ENCODE results near the gene MEI4.
"Not testable (repeated sequence)": the region's sequence is repeated elsewhere in the genome, so short reads cannot be mapped to it uniquely, and the experiment has no call there.

The MEI4 gene

DNA sequence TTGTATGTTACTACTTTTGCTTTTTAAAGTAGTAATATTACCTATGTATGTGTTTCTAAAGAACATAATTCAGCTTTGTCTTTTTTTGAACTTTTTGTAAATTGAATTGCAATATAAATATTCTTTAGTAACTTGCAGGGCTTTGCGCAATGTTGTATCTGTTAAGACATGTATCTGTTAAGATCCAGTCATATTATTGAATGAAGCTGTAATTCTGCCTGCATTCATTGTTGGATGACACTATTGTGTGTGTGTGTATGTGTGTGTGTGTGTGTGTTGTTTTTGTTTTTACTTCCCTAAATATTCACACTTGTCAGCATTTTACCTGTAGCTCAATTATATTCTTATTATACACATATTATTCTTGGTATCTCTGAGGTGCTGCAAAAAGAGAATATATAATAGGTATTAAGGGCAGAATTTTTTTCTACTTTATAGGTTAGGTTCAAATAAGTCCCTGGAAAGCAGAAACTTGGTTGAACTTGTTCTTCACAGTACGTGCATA is 164.0 kb downstream of the MEI4 start:
- no peak for DNase-seq

GRCh38 chr6:77822265-77822664 is 169.4 kb downstream of the MEI4 start:
- no peak for DNase-seq

- DNase-seq = no peak
Observed at GRCh38 chr6:77825204-77825603, 172.4 kb downstream of the MEI4 start.

GRCh38 chr6:77829736-77830135 is 176.9 kb downstream of the MEI4 start:
- DNase-seq = no peak

DNA sequence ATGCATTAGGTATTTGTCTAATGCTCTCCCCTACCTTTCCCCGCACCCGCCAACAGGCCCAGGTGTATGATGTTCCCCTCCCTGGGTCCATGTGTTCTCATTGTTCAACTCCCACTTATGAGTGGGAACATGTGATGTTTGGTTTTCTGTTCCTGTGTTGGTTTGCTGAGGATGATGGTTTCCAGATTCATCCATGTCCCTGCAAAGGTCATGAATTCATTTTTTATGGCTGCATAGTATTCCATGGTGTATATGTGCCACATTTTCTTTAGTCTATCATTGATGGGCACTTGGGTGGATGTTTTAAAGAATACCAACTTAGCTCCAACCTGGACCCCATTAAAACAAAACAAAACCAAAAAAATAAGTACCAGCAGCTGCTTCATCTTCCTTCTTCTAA is 180.9 kb downstream of the MEI4 start:
- not testable (repeated sequence) for DNase-seq

DNA sequence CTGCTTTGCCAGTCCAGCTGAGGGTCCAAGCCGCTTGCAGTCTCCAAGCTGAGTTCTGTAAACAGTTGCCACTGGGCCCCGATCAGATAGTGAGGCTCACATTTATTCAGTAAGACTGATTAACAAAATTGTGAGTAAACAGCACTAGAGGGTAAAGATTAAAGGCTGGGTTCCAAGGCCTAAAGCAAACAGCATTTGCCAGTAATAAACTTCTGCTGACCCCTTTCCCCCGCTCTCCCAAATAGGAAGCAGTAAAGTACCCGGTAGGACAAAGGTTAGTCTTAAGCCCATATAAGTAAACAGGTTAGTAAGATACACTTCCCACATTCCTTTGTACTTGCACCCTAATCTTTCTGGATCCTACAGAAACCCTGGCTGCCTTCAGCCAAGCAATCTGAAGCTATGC is 181.8 kb downstream of the MEI4 start:
- DNase-seq = no peak

DNA sequence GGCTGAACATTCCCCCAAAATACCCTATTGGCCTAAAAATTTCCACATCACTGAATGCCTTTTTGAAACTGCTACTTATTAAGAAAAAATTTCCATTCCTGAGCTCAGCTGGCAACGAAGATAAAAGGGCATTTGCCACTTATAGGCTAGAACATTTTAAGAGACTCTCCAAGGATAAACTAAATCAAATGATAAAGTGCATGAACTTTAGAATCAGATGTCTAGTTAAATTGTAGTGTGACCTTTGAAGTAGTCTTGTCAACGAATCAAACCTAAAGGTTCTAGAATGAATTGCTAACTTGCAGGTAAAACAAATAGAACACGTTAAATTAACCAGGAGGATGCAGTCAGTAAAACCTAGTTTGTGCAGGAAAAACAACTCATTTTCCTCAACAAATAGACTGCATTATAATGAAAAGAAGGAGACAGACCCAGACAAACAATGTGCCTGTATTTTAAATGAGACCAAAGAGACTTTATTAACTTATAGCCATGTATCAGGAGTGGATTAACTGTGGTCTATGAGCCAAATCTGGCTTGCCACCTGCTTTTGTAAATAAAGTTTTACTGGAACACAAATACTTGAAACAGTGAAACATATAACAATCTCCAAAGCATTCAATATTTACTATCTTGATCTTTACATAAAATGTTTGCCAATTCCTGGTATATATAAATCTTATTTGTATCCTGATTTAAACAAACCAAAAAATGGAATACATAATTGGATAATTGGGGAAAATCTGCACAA is 184.4 kb downstream of the MEI4 start:
- no peak for DNase-seq

- DNase-seq = no peak
Observed at GRCh38 chr6:77839292-77839691, 186.5 kb downstream of the MEI4 start.

- DNase-seq = no peak
Observed at GRCh38 chr6:77844822-77845221, 192.0 kb downstream of the MEI4 start.

- DNase-seq = no peak
Observed at GRCh38 chr6:77853401-77853800, 200.6 kb downstream of the MEI4 start.

GRCh38 chr6:77856391-77856790 is 203.6 kb downstream of the MEI4 start:
- DNase-seq = no peak

- no peak for DNase-seq
Observed at GRCh38 chr6:77857421-77857820, 204.6 kb downstream of the MEI4 start.

DNA sequence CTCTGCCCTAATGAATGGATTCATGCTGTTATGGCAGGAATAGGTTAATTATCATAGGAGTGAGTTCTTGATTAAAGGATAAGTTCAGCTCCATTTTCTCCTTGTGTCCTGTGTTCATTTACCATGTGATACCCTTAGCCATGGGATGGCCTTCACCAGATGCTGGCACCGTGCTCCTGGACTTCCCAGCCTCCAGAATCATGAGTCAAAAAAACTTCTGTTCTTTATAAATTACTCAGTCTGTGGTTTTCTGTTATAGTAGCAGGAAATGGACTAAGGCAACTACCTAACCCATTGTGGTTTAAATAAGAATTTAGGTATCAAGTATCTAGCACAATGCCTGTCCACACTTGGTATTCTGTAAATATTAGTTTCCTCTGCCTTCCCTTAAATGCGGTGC is 223.5 kb downstream of the MEI4 start:
- no peak for DNase-seq

DNA sequence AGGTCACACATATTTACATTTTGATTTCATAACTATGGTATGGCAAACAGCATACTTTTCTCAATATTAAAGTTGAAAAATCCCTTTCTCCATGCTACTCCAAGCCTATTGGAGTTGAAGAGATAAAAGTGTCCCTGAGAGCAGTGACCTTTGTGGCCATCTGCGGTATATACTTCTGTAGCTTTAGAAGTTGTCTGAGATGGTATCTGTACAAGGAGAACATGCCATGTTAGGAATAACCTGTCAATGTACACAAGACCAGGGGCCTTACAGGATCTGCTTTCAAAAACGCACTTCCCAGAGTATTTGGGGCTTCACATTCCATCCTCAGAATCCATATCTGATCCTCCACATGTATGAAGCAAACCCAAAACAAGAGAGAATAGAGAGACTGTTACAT is 226.7 kb downstream of the MEI4 start:
- no peak for DNase-seq

DNA sequence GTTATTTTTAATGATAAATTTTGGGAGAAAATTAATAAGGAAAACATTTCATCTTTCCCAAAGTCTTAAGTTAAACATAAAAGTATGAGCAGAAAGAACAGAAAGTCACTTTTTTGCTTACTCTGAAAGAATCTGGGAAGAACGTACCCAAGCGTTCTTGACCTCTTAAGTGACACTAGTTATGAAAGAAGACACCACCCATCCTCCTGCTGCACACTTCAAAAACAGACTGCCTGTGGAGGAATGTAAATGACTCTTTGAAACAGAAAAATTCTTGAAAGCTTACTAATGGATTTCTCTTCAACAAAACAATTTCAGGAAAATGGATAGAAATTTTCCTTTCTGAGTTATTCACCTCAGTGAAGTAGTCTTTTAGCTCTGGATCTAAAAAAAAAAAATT is 227.7 kb downstream of the MEI4 start:
- DNase-seq = no peak

DNA sequence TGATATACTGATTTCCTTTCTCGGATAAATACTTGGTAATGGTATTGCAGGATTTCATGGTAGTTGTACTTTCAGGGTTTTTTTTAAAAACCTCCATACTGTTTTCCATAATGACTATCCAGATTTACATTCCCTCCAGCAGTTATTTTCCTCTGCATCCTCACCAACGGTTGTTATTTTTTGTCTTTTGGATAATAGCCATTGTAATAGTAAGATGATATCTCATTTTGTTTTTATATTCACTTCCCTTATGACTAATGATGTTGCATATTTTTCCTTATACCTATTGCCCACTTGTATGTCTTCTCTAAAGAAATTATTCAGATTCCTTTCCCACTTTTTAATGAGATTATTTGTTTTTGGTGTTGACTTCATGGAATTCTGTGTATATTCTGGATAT is 231.0 kb downstream of the MEI4 start:
- no peak for DNase-seq

DNA sequence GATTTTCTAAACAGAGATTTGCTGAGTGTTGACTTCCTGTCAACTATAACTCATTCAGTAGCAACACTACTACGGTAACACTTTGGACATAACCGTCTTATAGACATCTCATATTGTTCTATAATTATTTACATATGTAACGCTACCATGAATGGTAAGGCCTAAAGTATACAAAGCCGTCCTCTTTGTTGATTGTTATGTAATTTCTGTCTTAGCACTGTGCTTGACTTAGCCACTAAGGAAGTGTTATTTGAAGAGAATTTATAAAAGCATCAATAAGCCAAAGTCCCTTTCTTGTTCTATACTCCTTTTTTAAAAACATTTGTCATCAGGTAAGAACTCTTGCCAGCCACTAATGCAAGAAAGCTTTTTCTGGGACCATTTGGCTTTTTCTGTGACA is 240.6 kb downstream of the MEI4 start:
- no peak for DNase-seq

DNA sequence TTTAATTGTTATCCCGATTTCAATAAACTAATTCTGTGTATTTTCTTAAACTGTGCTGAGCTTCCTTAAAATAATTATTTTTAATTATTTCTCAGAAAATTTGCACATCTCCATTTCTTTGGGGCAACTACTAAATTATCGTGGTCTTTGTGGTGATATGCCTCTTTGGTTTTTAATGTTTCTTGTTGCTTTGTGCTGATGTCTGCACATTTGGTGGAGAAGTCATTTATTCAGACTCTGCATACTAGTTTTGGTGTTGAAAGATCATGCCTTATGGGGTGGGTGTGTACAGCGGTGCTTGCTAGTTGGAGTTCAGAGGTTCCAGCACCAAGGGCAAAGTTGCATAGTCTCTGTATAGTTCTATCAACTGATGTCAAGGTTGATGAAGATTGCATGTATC is 253.2 kb downstream of the MEI4 start:
- no peak for DNase-seq

- no peak for DNase-seq
Observed at GRCh38 chr6:77910826-77911225, 258.0 kb downstream of the MEI4 start.

- no peak for DNase-seq
Observed at GRCh38 chr6:77926198-77926751, 273.4 kb downstream of the MEI4 start.

DNA sequence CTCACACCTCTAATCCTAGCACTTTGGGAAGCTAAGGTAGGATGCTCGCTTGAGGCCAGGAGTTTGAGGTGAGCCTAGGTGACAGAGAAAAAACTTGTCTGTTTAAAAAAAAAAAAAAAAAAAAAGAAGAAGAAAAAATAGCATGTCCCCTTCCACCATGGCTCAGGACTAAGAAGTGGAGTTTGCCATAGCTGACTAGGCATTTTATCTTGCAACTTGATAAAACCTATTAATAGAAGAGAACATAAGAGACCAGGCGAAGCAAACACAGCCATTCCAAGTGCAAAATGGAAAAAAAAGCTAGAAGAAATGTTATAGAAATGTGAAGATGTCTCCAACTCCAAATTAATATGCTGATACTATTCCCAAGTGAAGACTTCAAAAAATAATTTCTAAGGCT is 277.5 kb downstream of the MEI4 start:
- no peak for DNase-seq

- no peak for DNase-seq
Observed at GRCh38 chr6:77930952-77931351, 278.1 kb downstream of the MEI4 start.

- no peak for DNase-seq
Observed at GRCh38 chr6:77962070-77962469, 309.2 kb downstream of the MEI4 start.

GRCh38 chr6:77965449-77965848 is 312.6 kb downstream of the MEI4 start:
- no peak for DNase-seq

GRCh38 chr6:77972334-77972733 is 319.5 kb downstream of the MEI4 start:
- no peak for DNase-seq

Data from effector CD4-positive, alpha-beta T cell (primary cell).